ENCODE data around the gene COMT. TPM values are rescaled to one million over a fixed set of nuclear protein-coding genes. Genes with fewer than 3 reads are reported as not detected.

Gene COMT
- total RNA-seq, 1 experiment from 2014 or later, result 109 TPM

DNA sequence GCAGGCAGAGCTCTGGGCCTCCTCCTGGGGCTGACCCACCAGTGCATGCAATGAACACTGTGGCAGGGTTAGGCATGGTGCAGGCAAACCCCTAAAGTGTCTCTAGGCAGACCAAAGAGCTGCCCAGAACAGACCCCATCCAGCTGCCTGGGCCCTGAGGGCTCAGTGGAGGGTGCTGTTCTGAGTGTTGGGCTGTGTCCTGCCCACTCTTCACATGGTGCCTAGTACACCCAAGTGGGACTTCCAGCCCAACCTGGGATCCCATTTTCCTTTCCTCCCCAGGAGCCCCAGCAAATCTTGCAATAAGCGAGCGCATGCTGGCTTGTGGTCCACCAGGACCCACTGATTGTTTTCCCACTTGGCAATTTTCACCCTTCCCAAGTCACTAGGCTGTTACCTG is 48.6 kb downstream of the COMT start:
- no peak overlapping the region for H3K4me3 ChIP-seq (replicated peaks in 1 of 2; ENCODE audit: low read depth in 1 of 2, low read length in 2 of 2)
- H3K9ac ChIP-seq (ENCODE audit: low read length), result no peak overlapping the region
- H3K9me3 ChIP-seq (ENCODE audit: control insufficient read depth in 1 of 2, insufficient read depth in 1 of 2, low read depth in 1 of 2, low read length in 2 of 2), result no peaks in the 10 kb centered on the region
- DNase-seq (ENCODE audit: low read depth, low spot score) (no peak), ATAC-seq (no peak)
- H3K27ac ChIP-seq (ENCODE audit: low read depth, low read length), result no peak overlapping the region
- BruUV-seq (replicated peaks), result no TSS peak
- no peak overlapping the region for H2AFZ ChIP-seq (ENCODE audit: low read depth, low read length, poor library complexity, severe bottlenecking)
- RAD21 ChIA-PET (ENCODE audit: low non-redundant PET in 1 of 2, low total read pairs in 2 of 2, uncharacterized antibody in 2 of 2, unreplicated experiment in 2 of 2), result no interaction called here
- no peak overlapping the region for H3K4me2 ChIP-seq (ENCODE audit: low read length)
- POLR2A ChIA-PET, result no interaction called here
- H3K9me2 ChIP-seq (ENCODE audit: insufficient read depth), result no peaks in the 10 kb centered on the region
- no peaks in the 10 kb centered on the region for H3K36me3 ChIP-seq (ENCODE audit: control insufficient read depth in 1 of 2, insufficient read depth in 2 of 2, low read length in 2 of 2)
- CTCF ChIA-PET, result no interaction called here
- no peak for TF ChIP-seq EZH2 (IDR thresholded peaks at IDR 0.05)
- TF ChIP-seq SIN3A (IDR thresholded peaks at IDR 0.05; ENCODE audit: low read depth), result no peak
- TF ChIP-seq, protein P1, sequence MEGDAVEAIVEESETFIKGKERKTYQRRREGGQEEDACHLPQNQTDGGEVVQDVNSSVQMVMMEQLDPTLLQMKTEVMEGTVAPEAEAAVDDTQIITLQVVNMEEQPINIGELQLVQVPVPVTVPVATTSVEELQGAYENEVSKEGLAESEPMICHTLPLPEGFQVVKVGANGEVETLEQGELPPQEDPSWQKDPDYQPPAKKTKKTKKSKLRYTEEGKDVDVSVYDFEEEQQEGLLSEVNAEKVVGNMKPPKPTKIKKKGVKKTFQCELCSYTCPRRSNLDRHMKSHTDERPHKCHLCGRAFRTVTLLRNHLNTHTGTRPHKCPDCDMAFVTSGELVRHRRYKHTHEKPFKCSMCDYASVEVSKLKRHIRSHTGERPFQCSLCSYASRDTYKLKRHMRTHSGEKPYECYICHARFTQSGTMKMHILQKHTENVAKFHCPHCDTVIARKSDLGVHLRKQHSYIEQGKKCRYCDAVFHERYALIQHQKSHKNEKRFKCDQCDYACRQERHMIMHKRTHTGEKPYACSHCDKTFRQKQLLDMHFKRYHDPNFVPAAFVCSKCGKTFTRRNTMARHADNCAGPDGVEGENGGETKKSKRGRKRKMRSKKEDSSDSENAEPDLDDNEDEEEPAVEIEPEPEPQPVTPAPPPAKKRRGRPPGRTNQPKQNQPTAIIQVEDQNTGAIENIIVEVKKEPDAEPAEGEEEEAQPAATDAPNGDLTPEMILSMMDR (IDR thresholded peaks at IDR 0.05 in 2 of 3, conservative IDR thresholded peaks at IDR 0.05 in 1 of 3; ENCODE audit: borderline replicate concordance in 1 of 3, insufficient read depth in 1 of 3, low read depth in 2 of 3, low read length in 2 of 3), result no peak
- TF ChIP-seq, protein P2, sequence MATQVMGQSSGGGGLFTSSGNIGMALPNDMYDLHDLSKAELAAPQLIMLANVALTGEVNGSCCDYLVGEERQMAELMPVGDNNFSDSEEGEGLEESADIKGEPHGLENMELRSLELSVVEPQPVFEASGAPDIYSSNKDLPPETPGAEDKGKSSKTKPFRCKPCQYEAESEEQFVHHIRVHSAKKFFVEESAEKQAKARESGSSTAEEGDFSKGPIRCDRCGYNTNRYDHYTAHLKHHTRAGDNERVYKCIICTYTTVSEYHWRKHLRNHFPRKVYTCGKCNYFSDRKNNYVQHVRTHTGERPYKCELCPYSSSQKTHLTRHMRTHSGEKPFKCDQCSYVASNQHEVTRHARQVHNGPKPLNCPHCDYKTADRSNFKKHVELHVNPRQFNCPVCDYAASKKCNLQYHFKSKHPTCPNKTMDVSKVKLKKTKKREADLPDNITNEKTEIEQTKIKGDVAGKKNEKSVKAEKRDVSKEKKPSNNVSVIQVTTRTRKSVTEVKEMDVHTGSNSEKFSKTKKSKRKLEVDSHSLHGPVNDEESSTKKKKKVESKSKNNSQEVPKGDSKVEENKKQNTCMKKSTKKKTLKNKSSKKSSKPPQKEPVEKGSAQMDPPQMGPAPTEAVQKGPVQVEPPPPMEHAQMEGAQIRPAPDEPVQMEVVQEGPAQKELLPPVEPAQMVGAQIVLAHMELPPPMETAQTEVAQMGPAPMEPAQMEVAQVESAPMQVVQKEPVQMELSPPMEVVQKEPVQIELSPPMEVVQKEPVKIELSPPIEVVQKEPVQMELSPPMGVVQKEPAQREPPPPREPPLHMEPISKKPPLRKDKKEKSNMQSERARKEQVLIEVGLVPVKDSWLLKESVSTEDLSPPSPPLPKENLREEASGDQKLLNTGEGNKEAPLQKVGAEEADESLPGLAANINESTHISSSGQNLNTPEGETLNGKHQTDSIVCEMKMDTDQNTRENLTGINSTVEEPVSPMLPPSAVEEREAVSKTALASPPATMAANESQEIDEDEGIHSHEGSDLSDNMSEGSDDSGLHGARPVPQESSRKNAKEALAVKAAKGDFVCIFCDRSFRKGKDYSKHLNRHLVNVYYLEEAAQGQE (IDR thresholded peaks at IDR 0.05; ENCODE audit: low read depth), result no peak
- no peak for TF ChIP-seq FOSL1 (IDR thresholded peaks at IDR 0.05; ENCODE audit: low read depth)
- TF ChIP-seq, protein P3, sequence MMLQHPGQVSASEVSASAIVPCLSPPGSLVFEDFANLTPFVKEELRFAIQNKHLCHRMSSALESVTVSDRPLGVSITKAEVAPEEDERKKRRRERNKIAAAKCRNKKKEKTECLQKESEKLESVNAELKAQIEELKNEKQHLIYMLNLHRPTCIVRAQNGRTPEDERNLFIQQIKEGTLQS (IDR thresholded peaks at IDR 0.05), result no peak
- no peak for TF ChIP-seq TCF7L2 (IDR thresholded peaks at IDR 0.05; ENCODE audit: borderline replicate concordance, extremely low read depth, insufficient read depth, insufficient read length)
- no peak for TF ChIP-seq ZFX (IDR thresholded peaks at IDR 0.05)
- no peak for TF ChIP-seq SP1 (IDR thresholded peaks at IDR 0.05; ENCODE audit: low read depth)
- no peak for TF ChIP-seq CBX3 (IDR thresholded peaks at IDR 0.05; ENCODE audit: low read depth)
- TF ChIP-seq, protein P4, sequence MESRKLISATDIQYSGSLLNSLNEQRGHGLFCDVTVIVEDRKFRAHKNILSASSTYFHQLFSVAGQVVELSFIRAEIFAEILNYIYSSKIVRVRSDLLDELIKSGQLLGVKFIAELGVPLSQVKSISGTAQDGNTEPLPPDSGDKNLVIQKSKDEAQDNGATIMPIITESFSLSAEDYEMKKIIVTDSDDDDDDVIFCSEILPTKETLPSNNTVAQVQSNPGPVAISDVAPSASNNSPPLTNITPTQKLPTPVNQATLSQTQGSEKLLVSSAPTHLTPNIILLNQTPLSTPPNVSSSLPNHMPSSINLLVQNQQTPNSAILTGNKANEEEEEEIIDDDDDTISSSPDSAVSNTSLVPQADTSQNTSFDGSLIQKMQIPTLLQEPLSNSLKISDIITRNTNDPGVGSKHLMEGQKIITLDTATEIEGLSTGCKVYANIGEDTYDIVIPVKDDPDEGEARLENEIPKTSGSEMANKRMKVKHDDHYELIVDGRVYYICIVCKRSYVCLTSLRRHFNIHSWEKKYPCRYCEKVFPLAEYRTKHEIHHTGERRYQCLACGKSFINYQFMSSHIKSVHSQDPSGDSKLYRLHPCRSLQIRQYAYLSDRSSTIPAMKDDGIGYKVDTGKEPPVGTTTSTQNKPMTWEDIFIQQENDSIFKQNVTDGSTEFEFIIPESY (IDR thresholded peaks at IDR 0.05; ENCODE audit: extremely low read depth, insufficient replicate concordance, low read length), result no peak
- no peak for TF ChIP-seq JUND (IDR thresholded peaks at IDR 0.05)
- no peak for TF ChIP-seq EZH2phosphoT487 (IDR thresholded peaks at IDR 0.05; ENCODE audit: borderline replicate concordance)
- no peak for TF ChIP-seq RAD21 (IDR thresholded peaks at IDR 0.05; ENCODE audit: low read depth)
- TF ChIP-seq POLR2A (IDR thresholded peaks at IDR 0.05; ENCODE audit: borderline replicate concordance, extremely low read depth, insufficient read depth, insufficient read length), result no peak
- TF ChIP-seq SRF (IDR thresholded peaks at IDR 0.05; ENCODE audit: low read depth), result no peak
- TF ChIP-seq CEBPB (IDR thresholded peaks at IDR 0.05; ENCODE audit: low read depth), result no peak
- intact Hi-C loops (cut with micrococcal nuclease), result no loop called here
- peaks cover 4% of the 10 kb centered on the region; the same call in 1 of the 2 replicates for H3K79me2 ChIP-seq (ENCODE audit: insufficient read depth, low read length)
- H4K20me1 ChIP-seq (ENCODE audit: insufficient read depth), result no peaks in the 10 kb centered on the region
- H3K4me1 ChIP-seq (ENCODE audit: control insufficient read depth in 1 of 2, insufficient read depth in 2 of 2, low read length in 2 of 2), result peaks cover 11 to 18% of the 10 kb centered on the region in 2 experiments
- no peaks in the 10 kb centered on the region for H3K27me3 ChIP-seq (ENCODE audit: insufficient read depth, low read length)
